Measurements from ENCODE around the gene DNAJA3. TPM values are rescaled to one million over a fixed set of nuclear protein-coding genes. Genes with fewer than 3 reads are reported as not detected.

DNAJA3 gene
- polyA plus RNA-seq, 1 experiment, result 32.1 TPM

DNA sequence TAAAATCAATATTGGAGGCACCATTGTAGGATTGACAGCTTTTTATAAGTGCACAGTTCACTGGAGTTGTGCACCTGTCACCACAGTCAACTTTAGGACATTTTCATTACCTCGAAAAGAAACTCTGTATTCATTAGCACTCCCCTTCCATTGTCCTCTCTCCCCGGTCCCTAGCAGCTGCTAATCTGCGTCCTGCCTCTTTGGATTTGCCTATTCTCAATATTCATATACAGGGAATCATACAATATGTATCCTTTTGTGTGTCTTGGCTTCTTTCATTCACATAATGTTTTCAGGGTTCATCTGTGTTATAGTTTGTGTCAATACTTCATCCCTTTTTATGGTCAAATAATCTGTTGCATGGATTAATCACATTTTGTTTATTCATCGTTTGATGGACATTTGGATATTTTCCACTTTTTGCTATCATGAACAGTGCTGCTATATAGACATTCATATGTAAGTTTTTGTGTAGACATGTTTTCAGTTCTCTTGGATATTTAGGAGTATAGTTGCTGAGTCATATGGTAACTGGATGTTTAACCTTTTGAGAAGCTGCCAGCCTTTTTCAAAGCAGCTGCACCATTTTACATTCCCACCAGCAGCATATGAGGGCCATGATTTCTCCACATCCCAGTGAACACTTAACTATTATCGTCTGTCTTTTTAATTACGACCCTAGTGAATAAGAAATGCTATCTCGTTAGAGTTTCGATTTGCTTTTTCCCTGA, 9.8 kb downstream of the DNAJA3 start:
- Histone ChIP-seq H3K27me3 (ENCODE audit: control insufficient read depth, insufficient read depth, low read length) (no peaks in the 10 kb centered on the region), H3K4me3 (ENCODE audit: low read depth, low read length) (no peak overlapping the region), H3K9me3 (ENCODE audit: control insufficient read depth, insufficient read depth, low read length) (no peaks in the 10 kb centered on the region), H3K27ac (ENCODE audit: low read depth, low read length) (peak overlapping the region; percentile 65)
- ChIA-PET CTCF (interaction anchor here (0.9 to 1.9 kb wide), 2 partner anchors 33 kb away, joined by 4 to 6 read pairs; no protein-coding TSS in a partner anchor), POLR2A (no interaction called here)
- TF ChIP-seq, protein P1, sequence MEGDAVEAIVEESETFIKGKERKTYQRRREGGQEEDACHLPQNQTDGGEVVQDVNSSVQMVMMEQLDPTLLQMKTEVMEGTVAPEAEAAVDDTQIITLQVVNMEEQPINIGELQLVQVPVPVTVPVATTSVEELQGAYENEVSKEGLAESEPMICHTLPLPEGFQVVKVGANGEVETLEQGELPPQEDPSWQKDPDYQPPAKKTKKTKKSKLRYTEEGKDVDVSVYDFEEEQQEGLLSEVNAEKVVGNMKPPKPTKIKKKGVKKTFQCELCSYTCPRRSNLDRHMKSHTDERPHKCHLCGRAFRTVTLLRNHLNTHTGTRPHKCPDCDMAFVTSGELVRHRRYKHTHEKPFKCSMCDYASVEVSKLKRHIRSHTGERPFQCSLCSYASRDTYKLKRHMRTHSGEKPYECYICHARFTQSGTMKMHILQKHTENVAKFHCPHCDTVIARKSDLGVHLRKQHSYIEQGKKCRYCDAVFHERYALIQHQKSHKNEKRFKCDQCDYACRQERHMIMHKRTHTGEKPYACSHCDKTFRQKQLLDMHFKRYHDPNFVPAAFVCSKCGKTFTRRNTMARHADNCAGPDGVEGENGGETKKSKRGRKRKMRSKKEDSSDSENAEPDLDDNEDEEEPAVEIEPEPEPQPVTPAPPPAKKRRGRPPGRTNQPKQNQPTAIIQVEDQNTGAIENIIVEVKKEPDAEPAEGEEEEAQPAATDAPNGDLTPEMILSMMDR (IDR thresholded peaks at IDR 0.05; ENCODE audit: low read depth, low read length), result no peak
- DNase-seq (ENCODE audit: low read depth, low spot score), result peak; percentile 21

DNA sequence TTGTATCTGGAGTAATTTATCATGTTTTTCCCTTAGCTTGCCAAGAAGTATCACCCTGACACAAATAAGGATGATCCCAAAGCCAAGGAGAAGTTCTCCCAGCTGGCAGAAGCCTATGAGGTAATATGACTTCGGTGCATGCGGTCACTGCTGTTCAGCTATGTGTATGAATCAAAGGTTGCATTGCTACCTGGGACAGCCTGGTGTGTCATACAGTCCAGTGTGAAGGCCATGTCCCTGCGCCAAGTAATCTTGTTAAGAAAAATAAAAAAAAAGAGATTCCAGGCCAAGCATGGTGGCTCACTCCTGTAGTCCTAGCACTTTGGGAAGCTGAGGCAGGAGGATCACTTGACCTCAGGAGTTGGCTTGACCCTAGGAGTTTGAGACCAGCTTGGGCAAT, 11.7 kb downstream of the DNAJA3 start:
- no peak for DNase-seq (ENCODE audit: low read depth, low spot score)
- TF ChIP-seq, protein P1 (IDR thresholded peaks at IDR 0.05; ENCODE audit: low read depth, low read length), result no peak
- ChIA-PET POLR2A (no interaction called here), CTCF (interaction anchor here (1.0 to 1.9 kb wide), 2 partner anchors 29 to 35 kb away, joined by 3 to 6 read pairs; no protein-coding TSS in a partner anchor)
- Histone ChIP-seq H3K27ac (ENCODE audit: low read depth, low read length) (no peak overlapping the region), H3K9me3 (ENCODE audit: control insufficient read depth, insufficient read depth, low read length) (no peaks in the 10 kb centered on the region), H3K27me3 (ENCODE audit: control insufficient read depth, insufficient read depth, low read length) (no peaks in the 10 kb centered on the region), H3K4me3 (ENCODE audit: low read depth, low read length) (no peak overlapping the region)

DNA sequence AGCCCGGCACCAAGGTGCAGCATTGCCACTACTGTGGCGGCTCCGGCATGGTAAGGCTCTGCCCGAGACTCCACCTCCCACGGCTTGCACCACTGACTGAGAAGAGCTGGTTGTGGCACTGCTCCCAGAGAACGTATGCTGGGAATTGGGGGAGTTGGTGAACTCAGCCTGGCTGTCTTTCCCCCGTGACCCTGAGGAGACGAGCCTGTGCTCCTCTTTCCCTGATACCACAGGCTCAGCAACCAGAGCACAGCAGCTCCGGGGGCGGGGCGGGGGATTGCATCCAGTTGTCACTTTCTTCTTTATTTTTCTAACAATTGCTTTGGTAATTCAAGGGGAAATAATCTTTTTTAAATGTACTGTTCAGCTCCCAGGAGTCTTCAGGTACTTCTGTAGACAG, 16.7 kb downstream of the DNAJA3 start:
- H3K4me3 ChIP-seq (ENCODE audit: low read depth, low read length), result no peak overlapping the region
- no peaks in the 10 kb centered on the region for H3K27me3 ChIP-seq (ENCODE audit: control insufficient read depth, insufficient read depth, low read length)
- no peaks in the 10 kb centered on the region for H3K9me3 ChIP-seq (ENCODE audit: control insufficient read depth, insufficient read depth, low read length)
- ChIA-PET POLR2A (no interaction called here), CTCF (no interaction called here)
- TF ChIP-seq, protein P1 (IDR thresholded peaks at IDR 0.05; ENCODE audit: low read depth, low read length), result no peak
- H3K27ac ChIP-seq (ENCODE audit: low read depth, low read length), result no peak overlapping the region
- DNase-seq (ENCODE audit: low read depth, low spot score), result no peak

DNA sequence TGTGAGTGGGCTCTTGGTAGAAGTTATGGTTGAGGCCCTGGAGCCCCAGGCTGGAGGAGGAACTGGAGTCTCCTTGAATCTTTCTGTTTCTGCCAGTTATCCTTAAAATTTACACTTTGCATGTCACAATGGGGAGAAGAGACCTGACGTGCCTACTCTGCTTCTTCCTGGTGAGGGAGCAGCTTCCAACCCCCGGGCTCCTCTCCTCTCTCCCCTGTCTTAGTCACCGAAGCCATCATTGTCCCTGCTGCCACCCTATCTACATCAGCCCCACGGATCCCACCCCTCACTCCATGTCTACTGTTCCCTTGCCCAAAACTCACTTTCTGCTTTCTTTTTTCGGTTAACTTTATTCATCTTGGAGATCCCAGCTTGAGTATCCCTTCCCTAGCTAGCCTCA, 17.6 kb downstream of the DNAJA3 start:
- H3K27me3 ChIP-seq (ENCODE audit: control insufficient read depth, insufficient read depth, low read length), result no peaks in the 10 kb centered on the region
- POLR2A ChIA-PET, result no interaction called here
- TF ChIP-seq, protein P1 (IDR thresholded peaks at IDR 0.05; ENCODE audit: low read depth, low read length), result no peak
- no peak overlapping the region for H3K27ac ChIP-seq (ENCODE audit: low read depth, low read length)
- CTCF ChIA-PET, result no interaction called here
- no peak overlapping the region for H3K4me3 ChIP-seq (ENCODE audit: low read depth, low read length)
- no peak for DNase-seq (ENCODE audit: low read depth, low spot score)
- H3K9me3 ChIP-seq (ENCODE audit: control insufficient read depth, insufficient read depth, low read length), result no peaks in the 10 kb centered on the region

DNA sequence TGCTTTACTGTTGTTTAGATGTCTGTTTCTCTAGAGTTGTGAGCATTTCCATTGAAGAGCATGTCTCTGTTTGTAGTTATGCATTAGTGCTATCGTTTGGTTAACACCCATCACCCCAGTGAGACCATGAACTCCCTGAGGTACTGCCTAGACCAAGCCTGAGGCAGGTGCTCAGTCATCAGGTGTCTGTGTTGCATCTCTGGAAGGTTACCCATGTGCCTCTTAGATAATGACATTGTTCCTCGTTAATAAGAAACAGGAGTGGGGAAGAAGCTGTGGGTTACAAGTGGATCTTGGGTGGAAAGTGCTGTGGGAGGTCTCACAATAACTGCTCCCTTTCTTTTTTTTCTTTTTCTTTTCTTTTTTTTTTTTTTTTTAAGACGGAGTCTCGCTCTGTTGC, 18.3 kb downstream of the DNAJA3 start:
- ChIA-PET POLR2A (no interaction called here), CTCF (no interaction called here)
- TF ChIP-seq, protein P1 (IDR thresholded peaks at IDR 0.05; ENCODE audit: low read depth, low read length), result no peak
- Histone ChIP-seq H3K9me3 (ENCODE audit: control insufficient read depth, insufficient read depth, low read length) (no peaks in the 10 kb centered on the region), H3K27me3 (ENCODE audit: control insufficient read depth, insufficient read depth, low read length) (no peaks in the 10 kb centered on the region), H3K4me3 (ENCODE audit: low read depth, low read length) (no peak overlapping the region), H3K27ac (ENCODE audit: low read depth, low read length) (no peak overlapping the region)
- no peak for DNase-seq (ENCODE audit: low read depth, low spot score)
